HG03045 (cell line): ENCODE measurements around the gene SEZ6.
"Not testable (repeated sequence)": the region's sequence is repeated elsewhere in the genome, so short reads cannot be mapped to it uniquely, and the experiment has no call there.

Experiments used
- ATAC-seq: cut with Tn5 transposase; IDR thresholded peaks from one replicate; pipeline ENCODE4 v1.9.1; 2021; ENCODE audit warnings: mild to moderate bottlenecking, moderate library complexity; ENCODE audit not compliant: unreplicated experiment

SEZ6 gene

GRCh38 chr17:28940142-28940541 lies 65.7 kb downstream of the SEZ6 start:
- no peak for ATAC-seq

GRCh38 chr17:28938552-28938951 lies 67.3 kb downstream of the SEZ6 start:
- ATAC-seq: no peak

GRCh38 chr17:28937044-28937729 lies 68.6 kb downstream of the SEZ6 start:
- ATAC-seq: no peak

- ATAC-seq: no peak
Observed at GRCh38 chr17:28935744-28936460, 69.9 kb downstream of the SEZ6 start.

GRCh38 chr17:28934508-28934907 lies 71.3 kb downstream of the SEZ6 start:
- ATAC-seq: not testable (repeated sequence)

- no peak for ATAC-seq
Observed at GRCh38 chr17:28929787-28930186, 76.0 kb downstream of the SEZ6 start.

- ATAC-seq: no peak
Observed at GRCh38 chr17:28928061-28928460, 77.8 kb downstream of the SEZ6 start.

GRCh38 chr17:28926786-28927185 lies 79.0 kb downstream of the SEZ6 start:
- ATAC-seq: no peak

GRCh38 chr17:28926366-28926765 lies 79.5 kb downstream of the SEZ6 start:
- ATAC-seq: no peak

- no peak for ATAC-seq
Observed at GRCh38 chr17:28925912-28926365, 79.9 kb downstream of the SEZ6 start.

GRCh38 chr17:28920201-28920600 lies 85.6 kb downstream of the SEZ6 start:
- ATAC-seq: no peak

- no peak for ATAC-seq
Observed at GRCh38 chr17:28918295-28918694, 87.5 kb downstream of the SEZ6 start.

GRCh38 chr17:28917465-28917864 lies 88.4 kb downstream of the SEZ6 start:
- no peak for ATAC-seq

GRCh38 chr17:28917029-28917428 lies 88.8 kb downstream of the SEZ6 start:
- no peak for ATAC-seq

- ATAC-seq: no peak
Observed at GRCh38 chr17:28916302-28916934, 89.4 kb downstream of the SEZ6 start.

GRCh38 chr17:28912938-28913333 lies 92.9 kb downstream of the SEZ6 start:
- no peak for ATAC-seq

- ATAC-seq: no peak
Observed at GRCh38 chr17:28912281-28912937, 93.4 kb downstream of the SEZ6 start.

- no peak for ATAC-seq
Observed at GRCh38 chr17:28911411-28912045, 94.3 kb downstream of the SEZ6 start.

- ATAC-seq: no peak
Observed at GRCh38 chr17:28910534-28910933, 95.3 kb downstream of the SEZ6 start.

GRCh38 chr17:28908640-28909167 lies 97.1 kb downstream of the SEZ6 start:
- no peak for ATAC-seq
